ENCODE results near the gene DAPK1.

Gene DAPK1

GRCh38 chr9:87588339-87588738 is 90.7 kb downstream of the DAPK1 start:
- Histone ChIP-seq H3K4me3 (no peak overlapping the region), H3K36me3 (no peaks in the 10 kb centered on the region), H3K9me3 (no peaks in the 10 kb centered on the region), H3K4me1 (peaks cover 0 to 10% (median 3%) of the 10 kb centered on the region in 4 donors), H3K27ac (no peak overlapping the region), H3K27me3 (no peaks in the 10 kb centered on the region)
- DNase-seq = no peak
- intact Hi-C loops (cut with DNase I; ENCODE audit: low total_unique reads) = no loop called here
- TF ChIP-seq CTCF (IDR thresholded peaks at IDR 0.05) = no peak

- H3K27me3 ChIP-seq = no peaks in the 10 kb centered on the region
- H3K4me1 ChIP-seq = peaks cover 0 to 14% (median 3%) of the 10 kb centered on the region in 4 donors
- no peak overlapping the region for H3K4me3 ChIP-seq
- no peak for TF ChIP-seq CTCF (IDR thresholded peaks at IDR 0.05)
- DNase-seq = no peak
- intact Hi-C loops (cut with DNase I; ENCODE audit: low total_unique reads) = no loop called here
- no peaks in the 10 kb centered on the region for H3K36me3 ChIP-seq
- H3K9me3 ChIP-seq = no peaks in the 10 kb centered on the region
- no peak overlapping the region for H3K27ac ChIP-seq
Measured at GRCh38 chr9:87590996-87591395, 93.3 kb downstream of the DAPK1 start.

- intact Hi-C loops (cut with DNase I; ENCODE audit: low total_unique reads) = no loop called here
- no peak for TF ChIP-seq CTCF (IDR thresholded peaks at IDR 0.05)
- Histone ChIP-seq H3K4me1 (peaks cover 0 to 14% (median 3%) of the 10 kb centered on the region in 4 donors), H3K4me3 (no peak overlapping the region), H3K9me3 (no peaks in the 10 kb centered on the region), H3K27me3 (no peaks in the 10 kb centered on the region), H3K36me3 (no peaks in the 10 kb centered on the region), H3K27ac (no peak overlapping the region)
- DNase-seq = peak in 1 of 2 donors; percentile 31
Measured at GRCh38 chr9:87592554-87593358, 95.1 kb downstream of the DAPK1 start.

- Histone ChIP-seq H3K27ac (no peak overlapping the region), H3K4me3 (no peak overlapping the region), H3K27me3 (no peaks in the 10 kb centered on the region), H3K9me3 (no peaks in the 10 kb centered on the region), H3K36me3 (no peaks in the 10 kb centered on the region), H3K4me1 (peaks cover 0 to 14% (median 3%) of the 10 kb centered on the region in 4 donors)
- DNase-seq = no peak
- intact Hi-C loops (cut with DNase I; ENCODE audit: low total_unique reads) = no loop called here
- TF ChIP-seq CTCF (IDR thresholded peaks at IDR 0.05) = no peak
Measured at GRCh38 chr9:87593359-87593980, 95.8 kb downstream of the DAPK1 start.

GRCh38 chr9:87594194-87594593 is 96.5 kb downstream of the DAPK1 start:
- no peak for TF ChIP-seq CTCF (IDR thresholded peaks at IDR 0.05)
- DNase-seq = no peak
- H3K4me1 ChIP-seq = peaks cover 0 to 14% (median 3%) of the 10 kb centered on the region in 4 donors
- H3K4me3 ChIP-seq = no peak overlapping the region
- no peaks in the 10 kb centered on the region for H3K9me3 ChIP-seq
- H3K27me3 ChIP-seq = no peaks in the 10 kb centered on the region
- intact Hi-C loops (cut with DNase I; ENCODE audit: low total_unique reads) = no loop called here
- H3K27ac ChIP-seq = no peak overlapping the region
- no peaks in the 10 kb centered on the region for H3K36me3 ChIP-seq

Measured in tibial artery (tissue), 4 donors.